Neural crest cell (in vitro differentiated cells): Measurements from ENCODE around the gene DNAJB6. TPM values are rescaled to one million over a fixed set of nuclear protein-coding genes. Genes with fewer than 3 reads are reported as not detected.

ENCODE experiments used
- DNase-seq: peaks from one replicate; pipeline ENCODE4 v3.0.0; 2021; ENCODE audit warnings: low read depth, mixed read lengths, low spot score
- H3K27ac Mint-ChIP-seq: one replicate; pipeline ENCODE4 v1.8.0; 2021; ENCODE audit warnings: mild to moderate bottlenecking, mixed read lengths; ENCODE audit not compliant: unreplicated experiment
- H3K27me3 Mint-ChIP-seq: 2 replicates; pipeline ENCODE4 v1.8.0; 2021; ENCODE audit warnings: low read depth, mild to moderate bottlenecking, mixed read lengths
- H3K36me3 Mint-ChIP-seq: 2 replicates; pipeline ENCODE4 v1.8.0; 2021; ENCODE audit warnings: low read depth, mild to moderate bottlenecking, mixed read lengths
- H3K4me1 Mint-ChIP-seq: 2 replicates; pipeline ENCODE4 v1.8.0; 2021; ENCODE audit warnings: mixed read lengths
- H3K4me3 Mint-ChIP-seq: one replicate; pipeline ENCODE4 v1.8.0; 2021; ENCODE audit warnings: mild to moderate bottlenecking, mixed read lengths
- H3K9me3 Mint-ChIP-seq: 2 replicates; pipeline ENCODE4 v1.8.0; 2021; ENCODE audit warnings: mixed read lengths
- total RNA-seq: library from RNA; stranded (reverse); gene quantifications from 2 replicates; pipeline ENCODE4 v1.2.1, GENCODE V29; 2021
- TF ChIP-seq, protein P1 (sequence below): fragments of 200-600 bp; sonication (generic); conservative IDR thresholded peaks from 2 replicates; pipeline ENCODE4 v1.5.0; 2021; ENCODE audit warnings: antibody characterized with exemption, mild to moderate bottlenecking

Gene DNAJB6
- total RNA-seq, 1 donor from 2014 or later = 102 TPM

DNA sequence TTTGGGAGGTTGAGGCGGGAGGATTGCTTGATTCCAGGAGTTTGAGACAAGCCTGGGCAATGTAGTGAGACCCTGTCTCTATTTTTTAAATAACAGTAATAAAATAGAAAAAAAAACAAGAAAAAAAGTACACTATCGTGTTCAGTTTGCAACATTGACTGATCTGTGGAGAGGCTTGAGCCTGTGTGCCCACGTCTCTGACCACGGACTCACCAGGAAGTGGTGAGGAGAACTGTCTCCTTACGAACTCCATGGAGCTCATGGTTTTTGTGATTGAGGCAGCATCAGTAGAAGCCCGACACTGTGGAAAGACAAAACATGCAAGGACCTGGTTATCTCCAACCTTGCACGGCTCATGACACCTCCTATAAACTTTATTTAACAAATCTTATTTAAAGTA is 23.9 kb upstream of the DNAJB6 start:
- no peak overlapping the region for H3K27ac Mint-ChIP-seq
- TF ChIP-seq, protein P1, sequence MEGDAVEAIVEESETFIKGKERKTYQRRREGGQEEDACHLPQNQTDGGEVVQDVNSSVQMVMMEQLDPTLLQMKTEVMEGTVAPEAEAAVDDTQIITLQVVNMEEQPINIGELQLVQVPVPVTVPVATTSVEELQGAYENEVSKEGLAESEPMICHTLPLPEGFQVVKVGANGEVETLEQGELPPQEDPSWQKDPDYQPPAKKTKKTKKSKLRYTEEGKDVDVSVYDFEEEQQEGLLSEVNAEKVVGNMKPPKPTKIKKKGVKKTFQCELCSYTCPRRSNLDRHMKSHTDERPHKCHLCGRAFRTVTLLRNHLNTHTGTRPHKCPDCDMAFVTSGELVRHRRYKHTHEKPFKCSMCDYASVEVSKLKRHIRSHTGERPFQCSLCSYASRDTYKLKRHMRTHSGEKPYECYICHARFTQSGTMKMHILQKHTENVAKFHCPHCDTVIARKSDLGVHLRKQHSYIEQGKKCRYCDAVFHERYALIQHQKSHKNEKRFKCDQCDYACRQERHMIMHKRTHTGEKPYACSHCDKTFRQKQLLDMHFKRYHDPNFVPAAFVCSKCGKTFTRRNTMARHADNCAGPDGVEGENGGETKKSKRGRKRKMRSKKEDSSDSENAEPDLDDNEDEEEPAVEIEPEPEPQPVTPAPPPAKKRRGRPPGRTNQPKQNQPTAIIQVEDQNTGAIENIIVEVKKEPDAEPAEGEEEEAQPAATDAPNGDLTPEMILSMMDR = no peak
- H3K36me3 Mint-ChIP-seq = no peaks in the 10 kb centered on the region
- peaks cover 12% of the 10 kb centered on the region for H3K4me1 Mint-ChIP-seq
- no peaks in the 10 kb centered on the region for H3K9me3 Mint-ChIP-seq
- no peak for DNase-seq
- H3K27me3 Mint-ChIP-seq = no peaks in the 10 kb centered on the region
- H3K4me3 Mint-ChIP-seq = no peak overlapping the region

DNA sequence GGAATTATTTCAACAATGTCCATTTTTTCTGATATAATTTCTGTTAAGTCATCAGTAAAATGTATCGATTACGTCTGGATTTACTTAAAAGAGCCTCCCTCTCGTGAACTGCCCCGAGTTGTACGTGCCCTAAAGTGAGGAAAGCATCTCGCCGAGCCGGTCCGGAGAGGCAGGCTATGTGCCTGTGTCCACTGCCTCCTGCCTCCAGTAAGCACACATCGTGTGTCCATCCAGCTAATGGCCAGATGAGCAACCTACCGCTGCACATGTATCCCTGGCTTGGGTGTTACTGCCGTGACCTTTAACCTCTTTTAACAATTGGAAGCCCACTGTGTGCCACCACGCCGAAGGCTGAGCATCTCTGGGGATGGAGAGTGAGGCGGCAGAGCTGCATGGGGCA is 23.2 kb upstream of the DNAJB6 start:
- H3K36me3 Mint-ChIP-seq = no peaks in the 10 kb centered on the region
- H3K27ac Mint-ChIP-seq = no peak overlapping the region

DNA sequence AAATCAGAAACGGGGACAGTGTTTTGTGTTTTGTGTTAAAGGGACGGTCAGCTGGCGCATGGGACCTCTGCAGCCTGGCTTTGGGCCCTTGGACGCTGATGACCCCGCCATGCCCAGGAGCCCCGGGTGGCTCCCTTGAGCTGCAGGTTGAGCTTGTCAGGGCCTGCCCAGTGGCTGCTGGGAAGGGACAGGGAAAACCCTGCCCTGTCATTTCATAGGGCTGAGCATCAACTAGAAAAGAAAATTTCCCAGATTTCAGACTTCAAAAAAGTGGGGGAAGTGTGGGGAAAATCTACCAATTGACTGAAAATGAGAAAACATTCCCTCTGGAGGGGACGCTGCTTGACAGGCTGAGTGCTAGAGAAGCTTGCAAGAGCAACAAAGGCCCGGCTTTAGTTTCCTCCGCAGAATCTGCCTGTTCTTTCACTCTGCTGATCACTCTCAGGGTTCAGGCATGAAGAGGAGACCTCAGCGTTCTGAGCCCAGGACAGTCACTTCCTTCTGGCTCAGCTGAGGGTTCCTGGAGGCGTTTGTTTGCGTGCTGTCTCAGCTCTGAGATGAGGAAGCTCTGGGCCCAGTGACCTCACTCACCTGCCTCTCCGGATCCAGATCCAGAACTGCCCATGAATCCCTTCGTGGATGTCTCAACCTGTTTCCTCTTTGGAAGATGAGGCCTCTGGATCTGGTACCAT is 18.6 kb upstream of the DNAJB6 start:
- Mint-ChIP-seq H3K27ac (no peak overlapping the region), H3K4me3 (no peak overlapping the region), H3K36me3 (no peaks in the 10 kb centered on the region), H3K27me3 (no peaks in the 10 kb centered on the region), H3K4me1 (peaks cover 8% of the 10 kb centered on the region), H3K9me3 (no peaks in the 10 kb centered on the region)
- DNase-seq = no peak
- TF ChIP-seq, protein P1 = no peak

More for the DNA sequence above, 23.2 kb upstream of the DNAJB6 start:
- Mint-ChIP-seq H3K27me3 (no peaks in the 10 kb centered on the region), H3K4me3 (no peak overlapping the region), H3K9me3 (no peaks in the 10 kb centered on the region), H3K4me1 (peaks cover 15% of the 10 kb centered on the region)
- TF ChIP-seq, protein P1 = no peak
- no peak for DNase-seq

DNA sequence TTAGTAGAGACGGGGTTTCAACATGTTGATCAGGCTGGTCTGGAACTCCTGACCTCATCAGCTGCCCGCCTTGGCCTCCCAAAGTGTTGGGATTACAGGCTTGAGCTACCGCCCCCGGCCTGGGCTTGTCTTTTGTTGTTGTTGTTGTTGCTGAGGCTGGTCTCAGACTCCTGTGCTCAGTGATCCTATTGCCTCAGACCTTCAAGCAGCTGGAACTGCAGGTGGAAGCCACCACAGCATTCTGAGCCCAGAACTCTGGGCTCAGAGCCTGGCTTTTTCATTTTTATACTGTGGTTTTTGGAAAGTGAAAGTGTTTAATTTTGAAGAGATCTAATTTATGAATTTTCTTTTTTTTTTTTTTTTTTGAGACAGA is 16.2 kb upstream of the DNAJB6 start:
- Mint-ChIP-seq H3K9me3 (no peaks in the 10 kb centered on the region), H3K27me3 (no peaks in the 10 kb centered on the region), H3K27ac (no peak overlapping the region), H3K4me1 (peaks cover 12% of the 10 kb centered on the region), H3K4me3 (no peak overlapping the region), H3K36me3 (no peaks in the 10 kb centered on the region)
- no peak for DNase-seq
- TF ChIP-seq, protein P1 = no peak

- TF ChIP-seq, protein P1 = no peak
- Mint-ChIP-seq H3K27ac (peak overlapping the region; percentile 35), H3K4me3 (no peak overlapping the region), H3K4me1 (peaks cover 12% of the 10 kb centered on the region), H3K9me3 (no peaks in the 10 kb centered on the region), H3K36me3 (no peaks in the 10 kb centered on the region), H3K27me3 (no peaks in the 10 kb centered on the region)
- no peak for DNase-seq
Measured at GRCh38 chr7:157323401-157323800, 13.4 kb upstream of the DNAJB6 start.
